ENCODE results near the gene DUX4.
"Not testable (repeated sequence)": the region's sequence is repeated elsewhere in the genome, so short reads cannot be mapped to it uniquely, and the experiment has no call there.

- not testable (repeated sequence) for TF ChIP-seq POLR2A, CTCF, POLR2AphosphoS5 (IDR thresholded peaks at IDR 0.05)
Measured at GRCh38 chr4:190181481-190182100, 8.0 kb downstream of the DUX4 start.

Measured in breast epithelium (tissue), 3 donors.